ENCODE results near the gene FN3K. TPM values are rescaled to one million over a fixed set of nuclear protein-coding genes. Genes with fewer than 3 reads are reported as not detected.

FN3K gene
- total and polyA plus RNA-seq, 2 of the 13 experiments (the other 11 are each of a cell fraction or from before 2014, with no cell fraction given): 3.5 to 12.2 TPM

DNA sequence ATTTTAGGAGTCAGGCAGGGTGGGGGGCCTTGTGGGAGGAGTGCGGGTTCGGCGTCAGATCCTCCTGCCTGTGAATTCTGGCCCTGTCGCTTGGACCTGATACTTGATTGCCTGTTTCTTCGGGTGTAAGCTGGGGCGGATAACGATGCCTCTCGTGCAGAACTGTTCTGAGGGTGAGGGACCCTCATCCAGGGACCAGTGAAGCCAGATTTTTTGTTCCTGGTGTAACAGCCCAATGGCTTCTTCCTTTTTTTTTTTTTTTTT is 17.7 kb downstream of the FN3K start:
- TF ChIP-seq RXRA (CRISPR knock-in tag; IDR thresholded peaks at IDR 0.05) (no peak), ZNF430 (CRISPR knock-in tag; IDR thresholded peaks at IDR 0.05) (peak; percentile 43; the same call in 1 of the 2 replicates), TCF7L2 (IDR thresholded peaks at IDR 0.05; ENCODE audit: low read depth, low read length) (no peak), ZNF121 (CRISPR knock-in tag; IDR thresholded peaks at IDR 0.05) (peak; percentile 49; the same call in 1 of the 2 replicates), ZNF605 (CRISPR knock-in tag; IDR thresholded peaks at IDR 0.05) (peak; percentile 69; the same call in 1 of the 2 replicates), ZFP90 (CRISPR knock-in tag; IDR thresholded peaks at IDR 0.05; ENCODE audit: borderline replicate concordance) (0 out of 2 replicates have a peak, but pooled peaks have one; percentile 2), ELF4 (CRISPR knock-in tag; IDR thresholded peaks at IDR 0.05; ENCODE audit: borderline replicate concordance) (0 out of 2 replicates have a peak, but pooled peaks have one; percentile 30), ZNF746 (CRISPR knock-in tag; IDR thresholded peaks at IDR 0.05) (no peak)
- ATAC-seq (no peak), DNase-seq (ENCODE audit: low spot score) (no peak), FAIRE-seq (no peak)
- H3K36me3 ChIP-seq (replicated peaks in 1 of 2; ENCODE audit: control insufficient read depth in 1 of 2, insufficient read depth in 2 of 2, low read length in 2 of 2): peaks cover 5 to 13% of the 10 kb centered on the region in 2 experiments; a peak in 4 of 5 replicates
- ChIA-PET CTCF (ENCODE audit: low intra/inter-chr PET ratio, low total read pairs) (no interaction called here), POLR2A (interaction anchor here (1.2 to 1.3 kb wide), 3 partner anchors 15 to 36 kb away, joined by 3 to 6 read pairs (median 5); partner anchors contain the start of genes FN3K and FN3KRP)
- peaks cover 22% of the 10 kb centered on the region for H3K4me1 ChIP-seq (ENCODE audit: insufficient read depth, low read length)
- TSS peak; percentile 24 for BruUV-seq (replicated peaks)
- H3K27me3 ChIP-seq (ENCODE audit: control insufficient read depth in 1 of 2, insufficient read depth in 2 of 2, low read length in 2 of 2): no peaks in the 10 kb centered on the region; a peak in 1 of 5 replicates
- H3K4me2 ChIP-seq (ENCODE audit: low read depth, low read length): peak overlapping the region; percentile 75
- peak overlapping the region; percentile 76 for H3K9ac ChIP-seq (ENCODE audit: insufficient read depth, low read depth, low read length)
- no peaks in the 10 kb centered on the region for H3K9me3 ChIP-seq (ENCODE audit: low read length)
- 14% methylated on average over 8 of the region's 8 CpGs for WGBS (ENCODE audit: low lambda C conversion rate)
- H3K79me2 ChIP-seq (ENCODE audit: insufficient read depth, low read length): peaks cover 14% of the 10 kb centered on the region
- no peak overlapping the region for H3K27ac ChIP-seq (ENCODE audit: extremely low read length, insufficient read depth, low read length)
- intact Hi-C loops (cut with micrococcal nuclease; ENCODE audit: unreplicated experiment): loop anchor here (5.0 kb wide), 1 partner anchor 36 kb away; the partner anchor contains the start of gene FN3KRP
- H4K20me1 ChIP-seq (ENCODE audit: insufficient read depth, low read length): no peaks in the 10 kb centered on the region
- in situ Hi-C loops (cut with HindIII; ENCODE audit: extremely low pct_ligation_motif_present, low pct_unique_long_range_greater_than_20kb): loop anchor here (5.0 kb wide), 1 partner anchor 36 kb away; the partner anchor contains the start of gene FN3KRP
- H2AFZ ChIP-seq (ENCODE audit: low read length): no peak overlapping the region
- H3K4me3 ChIP-seq (replicated peaks in 1 of 3; ENCODE audit: insufficient read depth in 1 of 3, low read depth in 2 of 3, low read length in 3 of 3): peak overlapping the region; percentile 73 to 98 (median 95)
